HUES48 (cell line): Measurements from ENCODE around the gene CTSH.

ENCODE experiments used
- H3K27ac ChIP-seq: one replicate; pipeline ENCODE4 v1.7.0; 2013; ENCODE audit warnings: low read depth, low read length, inconsistent platforms
- H3K27me3 ChIP-seq: 2 replicates; pipeline ENCODE4 v1.6.1; 2013; ENCODE audit warnings: mild to moderate bottlenecking, low read length; ENCODE audit not compliant: control insufficient read depth, insufficient read depth
- H3K36me3 ChIP-seq: 2 replicates; pipeline ENCODE4 v1.6.1; 2013; ENCODE audit warnings: low read length; ENCODE audit not compliant: control insufficient read depth, insufficient read depth
- H3K4me1 ChIP-seq: 2 replicates; pipeline ENCODE4 v1.6.1; 2013; ENCODE audit warnings: mild to moderate bottlenecking, low read length; ENCODE audit not compliant: control insufficient read depth, insufficient read depth
- H3K4me3 ChIP-seq: 2 replicates; pipeline ENCODE4 v1.5.1; 2013; ENCODE audit warnings: mild to moderate bottlenecking, low read depth, low read length
- H3K9ac ChIP-seq: 2 replicates; pipeline ENCODE4 v1.6.1; 2013; ENCODE audit warnings: mild to moderate bottlenecking, low read depth, low read length, moderate library complexity
- H3K9me3 ChIP-seq: 2 replicates; pipeline ENCODE4 v1.6.1; 2013; ENCODE audit warnings: low read length; ENCODE audit not compliant: control insufficient read depth, insufficient read depth

Gene CTSH

GRCh38 chr15:78916088-78916487 is 28.8 kb downstream of the CTSH start:
- no peak overlapping the region for H3K27ac ChIP-seq
- H3K4me1 ChIP-seq, result no peaks in the 10 kb centered on the region
- no peaks in the 10 kb centered on the region for H3K9me3 ChIP-seq
- H3K27me3 ChIP-seq, result no peaks in the 10 kb centered on the region
- H3K4me3 ChIP-seq, result no peak overlapping the region
- H3K9ac ChIP-seq, result no peak overlapping the region
- H3K36me3 ChIP-seq, result peaks cover 44% of the 10 kb centered on the region

- no peak overlapping the region for H3K4me3 ChIP-seq
- H3K9me3 ChIP-seq, result no peaks in the 10 kb centered on the region
- H3K36me3 ChIP-seq, result peaks cover 48% of the 10 kb centered on the region
- no peak overlapping the region for H3K9ac ChIP-seq
- H3K4me1 ChIP-seq, result no peaks in the 10 kb centered on the region
- no peak overlapping the region for H3K27ac ChIP-seq
- no peaks in the 10 kb centered on the region for H3K27me3 ChIP-seq
Observed at GRCh38 chr15:78915341-78916087, 29.3 kb downstream of the CTSH start.

- Histone ChIP-seq H3K9me3 (no peaks in the 10 kb centered on the region), H3K36me3 (peaks cover 52% of the 10 kb centered on the region)
Observed at GRCh38 chr15:78914027-78914764, 30.6 kb downstream of the CTSH start.

GRCh38 chr15:78913012-78913411 is 31.8 kb downstream of the CTSH start:
- H3K9ac ChIP-seq, result no peak overlapping the region
- H3K27me3 ChIP-seq, result no peaks in the 10 kb centered on the region
- no peaks in the 10 kb centered on the region for H3K9me3 ChIP-seq
- peaks cover 57% of the 10 kb centered on the region for H3K36me3 ChIP-seq
- 0 out of 2 replicates have a peak, but pooled peaks cover 2% of the 10 kb centered on the region for H3K4me1 ChIP-seq
- H3K4me3 ChIP-seq, result no peak overlapping the region
- no peak overlapping the region for H3K27ac ChIP-seq

More at GRCh38 chr15:78914027-78914764, 30.6 kb downstream of the CTSH start:
- Histone ChIP-seq H3K4me1 (0 out of 2 replicates have a peak, but pooled peaks cover 2% of the 10 kb centered on the region), H3K4me3 (no peak overlapping the region), H3K9ac (no peak overlapping the region), H3K27ac (no peak overlapping the region), H3K27me3 (no peaks in the 10 kb centered on the region)

GRCh38 chr15:78912316-78912715 is 32.5 kb downstream of the CTSH start:
- Histone ChIP-seq H3K27me3 (no peaks in the 10 kb centered on the region), H3K27ac (no peak overlapping the region), H3K4me1 (peaks cover 7% of the 10 kb centered on the region), H3K36me3 (peaks cover 55% of the 10 kb centered on the region), H3K9me3 (no peaks in the 10 kb centered on the region), H3K4me3 (no peak overlapping the region), H3K9ac (no peak overlapping the region)

- no peak overlapping the region for H3K9ac ChIP-seq
- peaks cover 72% of the 10 kb centered on the region for H3K36me3 ChIP-seq
- H3K4me3 ChIP-seq, result no peak overlapping the region
- H3K4me1 ChIP-seq, result peaks cover 8% of the 10 kb centered on the region
- H3K27me3 ChIP-seq, result no peaks in the 10 kb centered on the region
- no peak overlapping the region for H3K27ac ChIP-seq
- no peaks in the 10 kb centered on the region for H3K9me3 ChIP-seq
Observed at GRCh38 chr15:78910271-78910670, 34.6 kb downstream of the CTSH start.

- H3K36me3 ChIP-seq, result peaks cover 77% of the 10 kb centered on the region
- H3K27me3 ChIP-seq, result no peaks in the 10 kb centered on the region
- no peak overlapping the region for H3K27ac ChIP-seq
- H3K4me3 ChIP-seq, result no peak overlapping the region
- H3K9me3 ChIP-seq, result no peaks in the 10 kb centered on the region
- H3K4me1 ChIP-seq, result peaks cover 8% of the 10 kb centered on the region
- H3K9ac ChIP-seq, result no peak overlapping the region
Observed at GRCh38 chr15:78909791-78910228, 35.0 kb downstream of the CTSH start.

GRCh38 chr15:78909160-78909695 is 35.6 kb downstream of the CTSH start:
- no peak overlapping the region for H3K4me3 ChIP-seq
- no peak overlapping the region for H3K27ac ChIP-seq
- no peak overlapping the region for H3K9ac ChIP-seq
- no peaks in the 10 kb centered on the region for H3K27me3 ChIP-seq
- H3K4me1 ChIP-seq, result peaks cover 8% of the 10 kb centered on the region
- peaks cover 80% of the 10 kb centered on the region for H3K36me3 ChIP-seq
- no peaks in the 10 kb centered on the region for H3K9me3 ChIP-seq

GRCh38 chr15:78907577-78907976 is 37.3 kb downstream of the CTSH start:
- Histone ChIP-seq H3K27ac (no peak overlapping the region), H3K36me3 (peaks cover 82% of the 10 kb centered on the region), H3K9me3 (no peaks in the 10 kb centered on the region), H3K27me3 (no peaks in the 10 kb centered on the region), H3K4me3 (no peak overlapping the region), H3K4me1 (peaks cover 8% of the 10 kb centered on the region), H3K9ac (no peak overlapping the region)

GRCh38 chr15:78906316-78906620 is 38.6 kb downstream of the CTSH start:
- Histone ChIP-seq H3K4me3 (no peak overlapping the region), H3K9ac (no peak overlapping the region), H3K9me3 (no peaks in the 10 kb centered on the region), H3K27ac (no peak overlapping the region), H3K27me3 (no peaks in the 10 kb centered on the region), H3K4me1 (peaks cover 8% of the 10 kb centered on the region), H3K36me3 (peaks cover 81% of the 10 kb centered on the region)
